ENCODE results near the gene SDK1. TPM values are rescaled to one million over a fixed set of nuclear protein-coding genes. Genes with fewer than 3 reads are reported as not detected.

SDK1 gene
- total RNA-seq, 1 donor from 2014 or later = 37.6 TPM

- no peaks in the 10 kb centered on the region for H3K36me3 Mint-ChIP-seq (ENCODE audit: insufficient read depth)
- peak overlapping the region; percentile 92 for H3K27ac Mint-ChIP-seq
- peaks cover 10% of the 10 kb centered on the region for H3K27me3 Mint-ChIP-seq
- H3K4me3 Mint-ChIP-seq (ENCODE audit: low read depth) = peak overlapping the region; percentile 86
- DNase-seq (ENCODE audit: low spot score, unreplicated experiment) = peak; percentile 29
- H3K4me1 Mint-ChIP-seq (ENCODE audit: low read depth) = peaks cover 31% of the 10 kb centered on the region
- no peaks in the 10 kb centered on the region for H3K9me3 Mint-ChIP-seq (ENCODE audit: low read depth)
- peak; percentile 47 for TF ChIP-seq CTCF (IDR thresholded peaks at IDR 0.05; ENCODE audit: unreplicated experiment)
Observed at GRCh38 chr7:3301831-3302618, 973 bp downstream of the SDK1 start.

DNA sequence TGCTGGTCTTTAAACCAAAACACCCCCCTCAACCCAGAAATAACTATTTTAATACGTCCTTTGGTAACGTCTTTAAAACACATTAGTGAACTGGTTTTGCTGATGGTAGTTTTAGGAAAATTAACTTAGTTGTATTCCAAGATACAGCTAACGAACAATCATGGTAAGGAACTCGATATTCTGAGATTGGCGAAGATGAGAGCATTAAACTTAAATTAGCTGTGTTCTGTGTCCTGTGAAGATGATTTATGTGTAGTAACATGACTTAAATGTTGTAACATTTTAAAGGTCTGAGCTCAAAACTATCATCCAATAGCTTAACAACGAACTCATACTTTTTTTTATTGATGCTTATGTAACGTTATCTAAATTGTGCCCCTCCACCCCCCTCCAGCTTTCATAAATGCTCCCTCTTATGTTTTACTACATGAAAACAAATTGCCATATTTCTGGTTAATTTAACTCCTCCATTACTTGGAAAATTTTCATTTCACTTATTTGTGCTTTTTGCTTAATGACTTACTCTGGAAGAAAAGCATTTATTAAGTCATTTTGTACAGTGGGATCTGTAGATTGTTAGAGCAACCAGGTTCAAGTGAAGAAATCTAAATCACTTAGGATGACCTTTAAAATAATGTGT lies 1.7 kb downstream of the SDK1 start:
- H3K4me1 Mint-ChIP-seq (ENCODE audit: low read depth) = peaks cover 31% of the 10 kb centered on the region
- no peaks in the 10 kb centered on the region for H3K36me3 Mint-ChIP-seq (ENCODE audit: insufficient read depth)
- DNase-seq (ENCODE audit: low spot score, unreplicated experiment) = no peak
- peaks cover 10% of the 10 kb centered on the region for H3K27me3 Mint-ChIP-seq
- H3K27ac Mint-ChIP-seq = no peak overlapping the region
- peak overlapping the region; percentile 86 for H3K4me3 Mint-ChIP-seq (ENCODE audit: low read depth)
- no peaks in the 10 kb centered on the region for H3K9me3 Mint-ChIP-seq (ENCODE audit: low read depth)
- TF ChIP-seq CTCF (IDR thresholded peaks at IDR 0.05; ENCODE audit: unreplicated experiment) = no peak

GRCh38 chr7:3304131-3304530 lies 3.1 kb downstream of the SDK1 start:
- Mint-ChIP-seq H3K9me3 (ENCODE audit: low read depth) (no peaks in the 10 kb centered on the region), H3K4me3 (ENCODE audit: low read depth) (no peak overlapping the region), H3K4me1 (ENCODE audit: low read depth) (peaks cover 33% of the 10 kb centered on the region), H3K27ac (no peak overlapping the region), H3K36me3 (ENCODE audit: insufficient read depth) (no peaks in the 10 kb centered on the region), H3K27me3 (peaks cover 7% of the 10 kb centered on the region)
- no peak for DNase-seq (ENCODE audit: low spot score, unreplicated experiment)
- TF ChIP-seq CTCF (IDR thresholded peaks at IDR 0.05; ENCODE audit: unreplicated experiment) = no peak

DNA sequence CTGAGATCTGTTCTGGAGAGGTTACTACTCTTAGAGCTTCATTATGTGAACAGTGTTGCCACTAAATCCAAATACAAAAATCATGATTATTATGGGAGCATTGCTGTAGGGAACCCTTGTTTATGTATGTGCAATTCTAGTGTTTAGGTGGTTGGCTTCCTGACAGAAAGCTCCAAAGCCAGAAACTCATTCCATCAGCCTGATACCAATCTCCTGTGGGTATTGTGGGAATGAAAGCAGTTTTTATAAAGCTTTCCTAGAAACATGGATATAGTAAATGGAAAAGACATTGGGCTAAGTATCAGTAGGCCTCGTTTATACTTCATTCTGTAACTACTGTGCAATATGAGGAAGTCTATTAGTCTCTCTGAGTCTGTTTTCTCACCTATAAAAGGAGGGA lies 6.4 kb downstream of the SDK1 start:
- no peaks in the 10 kb centered on the region for H3K36me3 Mint-ChIP-seq (ENCODE audit: insufficient read depth)
- H3K4me1 Mint-ChIP-seq (ENCODE audit: low read depth) = peaks cover 28% of the 10 kb centered on the region
- H3K9me3 Mint-ChIP-seq (ENCODE audit: low read depth) = no peaks in the 10 kb centered on the region
- no peaks in the 10 kb centered on the region for H3K27me3 Mint-ChIP-seq
- H3K4me3 Mint-ChIP-seq (ENCODE audit: low read depth) = no peak overlapping the region
- no peak for DNase-seq (ENCODE audit: low spot score, unreplicated experiment)
- TF ChIP-seq CTCF (IDR thresholded peaks at IDR 0.05; ENCODE audit: unreplicated experiment) = no peak
- H3K27ac Mint-ChIP-seq = no peak overlapping the region

DNA sequence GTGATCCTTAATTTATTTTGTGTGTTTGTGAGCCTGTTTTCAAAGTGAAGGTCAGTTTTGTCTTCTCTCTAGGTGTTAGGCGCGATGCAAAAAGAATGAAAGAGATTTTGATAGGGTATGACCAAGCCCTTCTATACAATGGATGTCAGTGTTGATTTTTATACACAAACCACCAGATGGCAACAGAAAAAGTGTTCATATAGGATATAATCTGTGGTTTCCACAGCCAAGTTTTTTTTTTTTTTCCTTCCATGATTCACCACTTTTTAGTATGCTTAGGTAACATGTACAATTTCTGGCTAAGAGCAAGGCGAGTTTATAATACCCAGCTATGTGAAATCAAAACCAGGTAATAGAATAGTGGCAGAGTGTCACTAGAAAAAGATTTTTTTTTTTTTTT lies 8.1 kb downstream of the SDK1 start:
- no peaks in the 10 kb centered on the region for H3K36me3 Mint-ChIP-seq (ENCODE audit: insufficient read depth)

More for the DNA sequence above, 8.1 kb downstream of the SDK1 start:
- no peak overlapping the region for H3K27ac Mint-ChIP-seq
- no peaks in the 10 kb centered on the region for H3K9me3 Mint-ChIP-seq (ENCODE audit: low read depth)
- peaks cover 14% of the 10 kb centered on the region for H3K4me1 Mint-ChIP-seq (ENCODE audit: low read depth)
- no peak for TF ChIP-seq CTCF (IDR thresholded peaks at IDR 0.05; ENCODE audit: unreplicated experiment)
- no peak overlapping the region for H3K4me3 Mint-ChIP-seq (ENCODE audit: low read depth)
- H3K27me3 Mint-ChIP-seq = no peaks in the 10 kb centered on the region
- no peak for DNase-seq (ENCODE audit: low spot score, unreplicated experiment)
